Right lobe of liver (tissue), 6 donors: ENCODE data around the gene ARSB. TPM values are rescaled to one million over a fixed set of nuclear protein-coding genes. Genes with fewer than 3 reads are reported as not detected.

Experiments
- ATAC-seq, 4 donors: fragments of 200-7000 bp; cut with Tn5 transposase; one replicate each; pipeline ENCODE4 v1.9.1; 2020; ENCODE audit warnings: mild to moderate bottlenecking in 4 of 4, moderate library complexity in 4 of 4
- DNase-seq, 3 donors: peaks; one replicate each; pipeline ENCODE4 v3.0.0-alpha.2; 2020
- H3K27ac ChIP-seq, 3 donors: fragments of 200-600 bp; one replicate each; pipeline ENCODE4 v1.8.0; 2022
- H3K27me3 ChIP-seq, 2 donors: fragments of 200-600 bp; one replicate each; pipeline ENCODE4 v1.8.0; 2022
- H3K36me3 ChIP-seq, 4 donors: fragments of 200-600 bp; sonication (generic) in 1 of 4; one replicate each; pipeline versions ENCODE4 v1.5.1 to v1.8.0; 2017 to 2022; ENCODE audit warnings: control low read depth in 1 of 4
- H3K4me1 ChIP-seq, 4 donors: fragments of 200-600 bp; sonication (generic) in 1 of 4; one replicate each; pipeline versions ENCODE4 v1.5.1 to v1.8.0; 2017 to 2022; ENCODE audit warnings: control low read depth in 1 of 4
- H3K4me3 ChIP-seq, 3 donors: fragments of 200-600 bp; one replicate each; pipeline ENCODE4 v1.8.0; 2022
- H3K9me3 ChIP-seq, 4 donors: fragments of 200-600 bp; sonication (generic) in 1 of 4; one replicate each; pipeline versions ENCODE4 v1.5.1 to v1.8.0; 2017 to 2022; ENCODE audit warnings: control low read depth in 1 of 4
- POLR2A ChIP-seq: fragments of 450-650 bp; IDR thresholded peaks from one replicate; pipeline ENCODE4 v1.6.1; 2017; ENCODE audit warnings: antibody characterized with exemption, mild to moderate bottlenecking
- WGBS: methylation state at CpG from one replicate; pipeline ENCODE4 v1.1.6; 2018; ENCODE audit warnings: low coverage, low lambda C conversion rate; ENCODE audit not compliant: insufficient coverage; ENCODE audit errors: missing lambda C conversion rate; 5-methylcytosine and 5-hydroxymethylcytosine counted together
- intact Hi-C, 2 donors: fragments of 100-400 bp; cut with DNase I; formaldehyde crosslinking; loops; one replicate each; pipeline versions ENCODE4 v1.11.2 to v1.14.1; 2022
- total RNA-seq, 6 experiments: library from RNA; depleted of rRNA in 2 of 6; stranded (reverse); fragments of >200 nt in 2 of 6; fragmentation: NEBNext Ultra II Directional in 3 of 6; extraction: Animal tissue kit (Norgen Biotek cat#: 25700) in 3 of 6; gene quantifications; one replicate each; pipeline versions ENCODE4 v1.1.0 to v1.2.4, GENCODE V29; 2016 to 2023
- TF ChIP-seq, protein P1 (sequence below), 4 donors: fragments of 200-600 bp in 3 of 4; fragments of 450-650 bp in 1 of 4; IDR thresholded peaks; one replicate each; pipeline versions ENCODE4 v1.5.1 to v1.8.0; 2016 to 2022; ENCODE audit warnings: antibody characterized with exemption in 4 of 4, mild to moderate bottlenecking in 2 of 4
- donor health status: DM: no; HTN: yes; CAD: no.
- donor health status: DM: no; HTN: no; CAD: no.
- donor health status: DM: no; HTN: no; CAD: no.
- donor health status: DM: no; HTN: yes; CAD: no.
- donor health status: DM: no; HTN: yes; CAD: no.

The ARSB gene
- total RNA-seq, 6 experiments from 2014 or later: 5.0 to 11.7 (median 8.7) TPM

- TF ChIP-seq, protein P1, sequence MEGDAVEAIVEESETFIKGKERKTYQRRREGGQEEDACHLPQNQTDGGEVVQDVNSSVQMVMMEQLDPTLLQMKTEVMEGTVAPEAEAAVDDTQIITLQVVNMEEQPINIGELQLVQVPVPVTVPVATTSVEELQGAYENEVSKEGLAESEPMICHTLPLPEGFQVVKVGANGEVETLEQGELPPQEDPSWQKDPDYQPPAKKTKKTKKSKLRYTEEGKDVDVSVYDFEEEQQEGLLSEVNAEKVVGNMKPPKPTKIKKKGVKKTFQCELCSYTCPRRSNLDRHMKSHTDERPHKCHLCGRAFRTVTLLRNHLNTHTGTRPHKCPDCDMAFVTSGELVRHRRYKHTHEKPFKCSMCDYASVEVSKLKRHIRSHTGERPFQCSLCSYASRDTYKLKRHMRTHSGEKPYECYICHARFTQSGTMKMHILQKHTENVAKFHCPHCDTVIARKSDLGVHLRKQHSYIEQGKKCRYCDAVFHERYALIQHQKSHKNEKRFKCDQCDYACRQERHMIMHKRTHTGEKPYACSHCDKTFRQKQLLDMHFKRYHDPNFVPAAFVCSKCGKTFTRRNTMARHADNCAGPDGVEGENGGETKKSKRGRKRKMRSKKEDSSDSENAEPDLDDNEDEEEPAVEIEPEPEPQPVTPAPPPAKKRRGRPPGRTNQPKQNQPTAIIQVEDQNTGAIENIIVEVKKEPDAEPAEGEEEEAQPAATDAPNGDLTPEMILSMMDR (IDR thresholded peaks at IDR 0.05): no peak
- TF ChIP-seq POLR2A: no peak
- no peaks in the 10 kb centered on the region for H3K27me3 ChIP-seq
- no peaks in the 10 kb centered on the region for H3K9me3 ChIP-seq
- no peaks in the 10 kb centered on the region for H3K4me1 ChIP-seq
- H3K4me3 ChIP-seq: no peak overlapping the region
- ATAC-seq (no peak), DNase-seq (no peak)
- intact Hi-C loops: no loop called here
- 33% methylated on average over 2 of the region's 2 CpGs for WGBS
- no peaks in the 10 kb centered on the region for H3K36me3 ChIP-seq
- no peak overlapping the region for H3K27ac ChIP-seq
These were observed 226.8 kb downstream of the ARSB start for GRCh38 chr5:78758169-78758839.

DNA sequence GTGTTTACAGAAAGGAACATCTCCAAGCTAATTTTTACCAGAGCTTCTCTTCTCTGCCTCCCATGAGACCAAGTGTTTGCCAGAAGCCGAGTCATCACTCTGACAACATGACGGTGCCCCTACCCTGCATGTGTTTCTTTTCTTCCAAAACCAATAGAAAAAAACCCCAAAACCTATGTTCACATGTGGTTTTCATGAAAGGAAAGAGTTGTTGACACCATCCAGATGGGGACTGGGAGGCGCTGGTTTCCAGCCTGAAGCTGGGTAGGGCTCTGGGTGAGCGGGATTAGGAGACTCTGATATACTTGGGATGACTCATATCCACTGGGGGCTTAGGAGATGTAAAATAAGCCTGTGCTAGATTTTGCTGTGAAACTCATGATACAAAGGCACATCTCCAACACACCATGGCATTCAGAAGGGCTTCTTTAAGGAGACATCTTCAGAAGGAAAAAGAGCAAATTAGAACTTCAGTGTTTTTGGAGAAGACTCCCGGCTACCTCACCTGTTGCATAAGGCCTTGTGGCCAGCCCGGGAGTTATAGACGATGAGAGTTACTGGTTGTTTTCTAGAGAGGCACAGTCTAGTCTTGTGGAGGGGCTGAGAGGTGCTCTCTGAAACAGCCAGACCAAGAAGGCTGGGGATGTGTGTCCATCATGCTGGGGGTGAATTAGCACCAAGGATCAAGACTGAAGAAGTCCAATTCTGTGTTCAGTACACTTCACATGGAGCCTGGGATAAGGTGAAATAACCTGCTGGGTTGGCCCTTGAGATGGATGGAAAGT, 227.6 kb downstream of the ARSB start:
- TF ChIP-seq POLR2A: no peak
- TF ChIP-seq, protein P1 (IDR thresholded peaks at IDR 0.05): no peak
- 86% methylated on average over 6 of the region's 7 CpGs for WGBS

DNA sequence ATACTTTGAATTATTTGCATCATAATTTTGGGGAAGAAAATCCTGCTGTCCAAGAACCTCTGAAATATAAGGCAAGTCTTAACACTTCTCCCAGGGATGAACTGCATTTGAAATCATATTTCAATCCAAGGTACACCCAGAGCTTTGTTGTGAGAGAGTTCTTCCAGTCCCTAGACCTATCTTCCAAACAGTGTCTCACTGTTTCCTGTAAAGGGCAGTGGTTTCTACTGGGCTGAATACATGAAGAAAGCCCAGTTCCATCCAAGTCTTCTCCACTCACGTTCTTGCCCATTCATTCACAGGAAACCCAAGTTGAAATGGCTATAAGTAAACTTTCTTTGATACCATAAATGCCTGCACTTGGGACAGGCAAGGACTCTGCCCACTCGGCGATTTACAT, 228.3 kb downstream of the ARSB start:
- 59% methylated on average over 3 of the region's 3 CpGs for whole genome bisulfite sequencing
- no peak for TF ChIP-seq POLR2A
- Histone ChIP-seq H3K4me1 (no peaks in the 10 kb centered on the region), H3K27ac (no peak overlapping the region), H3K36me3 (no peaks in the 10 kb centered on the region), H3K9me3 (no peaks in the 10 kb centered on the region), H3K4me3 (no peak overlapping the region), H3K27me3 (no peaks in the 10 kb centered on the region)
- ATAC-seq: no peak
- DNase-seq: no peak
- intact Hi-C loops: no loop called here

More for the DNA sequence above, 227.6 kb downstream of the ARSB start:
- DNase-seq: no peak
- H3K4me1 ChIP-seq: no peaks in the 10 kb centered on the region
- no peak overlapping the region for H3K27ac ChIP-seq
- no peaks in the 10 kb centered on the region for H3K36me3 ChIP-seq
- H3K27me3 ChIP-seq: no peaks in the 10 kb centered on the region
- no peak overlapping the region for H3K4me3 ChIP-seq
- no peak for ATAC-seq
- no peaks in the 10 kb centered on the region for H3K9me3 ChIP-seq
- intact Hi-C loops: no loop called here

DNA sequence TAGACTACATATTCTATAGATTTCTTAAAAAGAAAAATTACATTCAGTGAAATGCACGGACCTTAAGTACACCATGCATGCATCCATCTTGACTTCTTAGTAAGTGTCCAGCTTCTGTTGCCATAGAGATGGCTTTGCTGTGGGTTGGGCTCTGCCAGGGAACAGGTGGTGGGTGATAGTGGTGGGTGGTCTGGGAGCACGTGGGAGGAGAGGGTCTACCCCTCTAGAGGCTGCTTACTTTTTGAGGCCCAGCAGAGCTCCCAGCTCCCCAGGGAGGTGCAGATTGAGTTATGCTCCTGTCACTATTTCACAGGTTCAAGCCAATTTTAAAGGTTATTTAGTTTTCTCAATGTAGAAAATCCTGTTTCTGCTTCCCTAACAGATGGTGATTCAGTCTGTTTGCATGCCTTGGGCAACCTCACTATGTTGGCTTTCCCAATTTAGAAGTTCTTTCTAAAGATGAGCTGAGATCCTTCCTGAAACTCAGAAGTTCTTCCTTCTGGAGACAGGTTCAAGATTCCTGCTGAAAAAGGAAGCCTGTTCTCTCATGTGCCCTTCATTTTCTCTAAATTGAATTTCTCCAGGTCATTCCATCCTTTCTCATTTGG, 229.2 kb downstream of the ARSB start:
- ATAC-seq: no peak

More for the DNA sequence above, 229.2 kb downstream of the ARSB start:
- intact Hi-C loops: no loop called here
- Histone ChIP-seq H3K27ac (no peak overlapping the region), H3K27me3 (no peaks in the 10 kb centered on the region), H3K36me3 (no peaks in the 10 kb centered on the region), H3K4me1 (no peaks in the 10 kb centered on the region), H3K9me3 (no peaks in the 10 kb centered on the region), H3K4me3 (no peak overlapping the region)
- no peak for TF ChIP-seq POLR2A
- TF ChIP-seq, protein P1 (IDR thresholded peaks at IDR 0.05): no peak
- DNase-seq: no peak
- WGBS: 52% methylated on average over 2 of the region's 2 CpGs
